ENCODE data around the gene C10orf71. TPM values are rescaled to one million over a fixed set of nuclear protein-coding genes. Genes with fewer than 3 reads are reported as not detected.

Gene C10orf71
- total RNA-seq, 1 experiment from 2014 or later, result not detected

- no peak for DNase-seq (ENCODE audit: low read depth)
These were observed 34.2 kb downstream of the C10orf71 start for GRCh38 chr10:49333192-49333591.

GRCh38 chr10:49334964-49335363 is 36.0 kb downstream of the C10orf71 start:
- no peak for DNase-seq (ENCODE audit: low read depth)

DNA sequence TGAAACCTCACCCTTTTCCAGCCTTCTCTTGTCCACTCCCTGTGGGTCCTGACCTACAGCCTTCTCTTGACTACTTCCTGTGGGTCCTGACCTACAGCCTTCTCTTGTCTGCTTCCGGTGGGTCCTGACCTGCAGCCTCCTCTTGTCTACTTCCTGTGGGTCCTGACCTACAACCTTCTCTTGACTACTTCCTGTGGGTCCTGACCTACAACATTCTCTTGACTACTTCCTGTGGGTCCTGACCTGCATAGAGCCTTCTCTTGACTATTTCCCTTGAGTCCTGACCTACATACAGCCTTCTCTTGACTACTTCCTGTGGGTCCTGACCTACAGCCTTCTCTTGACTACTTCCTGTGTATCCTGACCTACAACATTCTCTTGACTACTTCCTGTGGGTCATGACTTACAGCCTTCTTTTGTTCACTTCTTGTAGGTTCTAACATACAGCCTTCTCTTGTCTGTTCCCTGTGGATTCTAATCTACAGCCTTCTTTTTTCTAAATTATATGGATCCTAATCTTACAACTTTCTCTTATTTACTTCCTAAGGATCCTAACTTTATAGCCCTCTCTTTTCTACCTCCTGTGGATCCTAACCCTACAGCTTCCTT is 36.5 kb downstream of the C10orf71 start:
- DNase-seq (ENCODE audit: low read depth), result no peak

DNA sequence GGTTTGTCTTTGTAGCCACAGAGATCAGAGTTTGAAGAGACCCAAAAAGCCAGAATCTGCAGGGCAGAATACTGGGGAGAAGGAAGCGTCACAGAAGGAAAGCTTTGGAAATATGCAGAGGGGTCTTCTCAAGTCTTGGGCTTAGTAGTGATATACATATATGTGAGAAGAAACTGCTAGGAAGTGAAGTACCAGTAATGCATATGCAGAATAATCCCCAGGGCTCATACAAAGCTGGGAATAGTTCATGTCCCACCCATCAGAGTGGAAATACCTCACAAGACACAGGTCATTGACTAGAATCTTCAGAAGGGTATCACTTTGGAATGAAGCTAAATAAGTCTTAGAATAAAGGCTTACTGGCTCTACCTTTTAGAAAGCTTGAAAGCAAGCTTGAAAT is 39.6 kb downstream of the C10orf71 start:
- DNase-seq (ENCODE audit: low read depth), result no peak

- no peak for DNase-seq (ENCODE audit: low read depth)
These were observed 45.9 kb downstream of the C10orf71 start for GRCh38 chr10:49344840-49345239.

- no peak for DNase-seq (ENCODE audit: low read depth)
These were observed 48.4 kb downstream of the C10orf71 start for GRCh38 chr10:49347342-49347741.

DNA sequence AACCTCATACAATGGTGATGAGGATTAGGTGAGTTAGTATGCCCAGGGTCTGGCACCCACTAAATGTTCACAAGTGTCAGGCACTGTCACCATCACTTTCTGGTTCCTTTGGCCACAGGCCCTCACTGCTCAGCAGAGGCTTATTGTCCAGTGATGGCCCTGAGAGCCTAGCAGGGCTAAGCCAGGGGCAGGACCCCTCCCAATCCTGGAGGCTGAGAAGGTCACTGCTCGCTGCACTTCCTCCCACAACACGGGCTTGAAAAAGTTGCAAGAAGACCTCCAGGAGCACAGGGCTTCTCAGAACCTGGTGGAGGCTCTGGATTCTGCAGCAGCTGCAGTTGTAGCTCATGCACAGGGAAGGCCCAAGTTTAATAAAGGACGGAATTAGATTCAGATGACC is 48.9 kb downstream of the C10orf71 start:
- DNase-seq (ENCODE audit: low read depth), result no peak

DNA sequence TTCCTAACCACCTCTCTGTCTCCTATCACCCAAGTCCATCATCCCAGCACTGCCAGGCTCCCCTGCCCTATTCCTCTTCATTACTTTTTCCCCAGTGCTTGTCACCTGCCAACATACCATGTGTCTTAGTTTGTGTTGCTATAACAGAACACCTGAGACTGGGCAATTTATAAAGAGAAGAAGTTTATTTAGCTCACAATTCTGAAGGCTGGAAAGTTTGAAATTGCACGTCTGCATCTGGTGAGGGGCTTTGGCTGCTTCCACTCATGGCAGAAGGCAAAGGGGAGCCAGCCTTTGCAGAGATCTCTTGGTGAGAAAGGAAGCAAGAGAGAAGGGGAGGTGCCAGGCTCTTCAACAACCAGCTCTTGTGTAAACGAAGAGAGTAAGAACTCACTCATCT is 49.6 kb downstream of the C10orf71 start:
- DNase-seq (ENCODE audit: low read depth), result no peak

DNA sequence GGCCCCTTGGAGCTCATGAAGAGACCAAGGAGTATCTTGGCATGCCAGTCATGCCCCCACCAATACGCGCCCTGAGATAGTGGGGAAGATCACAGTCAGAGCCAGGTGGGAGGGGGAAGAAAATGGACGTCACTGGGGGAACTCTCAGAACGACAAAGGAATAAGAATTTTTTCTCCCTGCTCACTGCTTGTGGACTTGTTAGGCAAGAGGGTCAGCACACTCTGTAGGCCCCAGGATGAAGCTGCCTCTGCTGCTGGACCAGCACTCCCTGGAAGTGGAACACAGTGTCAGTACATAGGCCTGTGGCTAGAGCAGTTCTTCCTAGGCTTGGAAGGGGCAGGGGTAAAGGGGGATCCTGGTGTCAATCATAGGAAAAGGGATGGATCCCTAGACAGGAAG is 50.4 kb downstream of the C10orf71 start:
- no peak for DNase-seq (ENCODE audit: low read depth)

GRCh38 chr10:49350138-49350537 is 51.2 kb downstream of the C10orf71 start:
- DNase-seq (ENCODE audit: low read depth), result no peak

GRCh38 chr10:49350846-49351532 is 52.0 kb downstream of the C10orf71 start:
- no peak for DNase-seq (ENCODE audit: low read depth)

- no peak for DNase-seq (ENCODE audit: low read depth)
These were observed 52.7 kb downstream of the C10orf71 start for GRCh38 chr10:49351669-49352068.

DNA sequence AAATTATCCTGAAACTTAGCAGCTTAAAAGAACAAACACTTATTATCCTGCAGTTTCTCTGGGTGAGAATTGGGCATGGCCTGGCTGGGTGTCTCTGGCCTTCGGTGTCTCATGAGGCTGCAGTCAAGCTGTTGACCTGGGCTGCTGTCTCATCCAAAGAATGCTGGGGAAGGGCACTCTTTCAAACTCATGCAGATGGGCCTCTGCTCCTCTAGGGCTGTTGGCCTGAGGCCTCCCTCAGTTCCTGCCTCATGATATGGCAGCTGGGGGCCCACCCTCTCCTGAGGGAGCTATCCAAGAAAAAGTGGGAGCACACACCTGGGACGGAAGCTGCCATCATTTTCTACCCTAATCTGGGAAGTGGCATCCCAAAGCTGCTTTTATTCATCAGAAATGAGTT is 53.4 kb downstream of the C10orf71 start:
- no peak for DNase-seq (ENCODE audit: low read depth)

- DNase-seq (ENCODE audit: low read depth), result no peak
These were observed 54.3 kb downstream of the C10orf71 start for GRCh38 chr10:49353026-49353894.

DNA sequence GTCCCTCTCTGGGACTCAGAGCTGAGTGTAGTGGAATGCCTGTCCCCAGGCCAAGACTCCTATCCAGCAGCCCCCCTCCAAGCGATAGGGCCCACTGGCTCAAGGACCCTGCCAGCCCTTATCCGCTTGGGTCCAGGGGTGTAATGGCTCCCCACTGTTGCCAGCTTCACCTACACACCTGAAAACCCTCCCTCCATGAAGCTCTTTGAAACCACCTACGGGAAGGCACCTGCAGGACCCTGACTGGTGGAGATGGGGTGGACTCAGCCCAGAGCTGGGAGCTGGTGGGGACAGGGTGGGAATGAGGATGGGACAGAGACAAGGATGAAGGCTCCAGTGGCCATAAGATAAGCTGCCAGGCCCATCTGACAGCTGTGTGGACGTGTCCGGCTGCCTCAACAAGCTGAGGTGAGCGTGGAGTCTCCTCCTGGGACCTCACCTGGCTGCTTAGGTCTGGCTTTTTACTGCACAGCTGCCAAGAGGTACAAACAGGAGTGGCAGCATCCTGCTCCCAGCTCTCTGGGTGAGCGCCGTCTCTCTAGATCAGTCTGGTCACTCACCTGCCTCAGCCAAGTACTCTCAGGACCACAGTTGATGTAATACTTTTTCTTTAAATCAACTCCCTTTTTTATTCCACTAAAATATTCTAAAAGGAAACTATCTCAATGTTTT is 55.1 kb downstream of the C10orf71 start:
- no peak for DNase-seq (ENCODE audit: low read depth)

DNA sequence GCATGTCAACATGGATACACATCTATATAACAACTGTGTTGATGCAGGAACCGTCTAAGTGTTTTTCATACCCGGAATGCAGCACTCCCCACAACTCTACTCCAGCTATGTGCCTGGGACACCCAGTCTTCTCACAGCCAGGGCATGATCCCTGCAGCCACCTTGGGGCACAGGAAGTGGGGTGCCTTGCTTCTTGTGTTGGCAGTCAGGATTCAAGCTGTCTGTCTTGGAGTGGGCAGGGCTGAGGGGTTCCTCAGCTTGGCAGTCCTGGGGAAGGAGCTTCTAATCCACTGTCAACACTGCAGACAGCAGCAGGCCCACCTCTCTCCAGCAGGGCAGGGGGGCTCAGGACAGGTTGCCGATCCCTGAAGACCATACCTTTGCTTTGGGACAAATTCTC is 55.6 kb downstream of the C10orf71 start:
- no peak for DNase-seq (ENCODE audit: low read depth)

DNA sequence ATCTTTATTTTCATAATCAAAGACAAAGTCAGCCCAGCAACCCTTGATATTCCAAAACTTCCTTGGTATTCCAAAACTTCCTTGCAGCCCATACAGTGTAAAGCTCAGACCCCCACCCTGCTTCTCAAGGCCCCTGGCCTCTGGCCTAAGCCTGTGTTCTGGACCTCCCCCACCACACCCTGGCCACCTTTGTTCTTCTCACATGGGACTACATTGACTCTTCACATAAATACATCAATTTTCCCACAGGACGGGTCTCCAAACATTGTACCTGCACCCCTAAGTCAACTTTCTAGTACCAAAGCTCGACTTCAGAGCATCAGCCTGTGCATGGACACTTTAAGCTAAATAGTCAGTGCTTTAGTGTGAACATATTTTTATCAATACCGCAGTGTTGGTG is 56.3 kb downstream of the C10orf71 start:
- no peak for DNase-seq (ENCODE audit: low read depth)

GRCh38 chr10:49356181-49356580 is 57.2 kb downstream of the C10orf71 start:
- no peak for DNase-seq (ENCODE audit: low read depth)

DNA sequence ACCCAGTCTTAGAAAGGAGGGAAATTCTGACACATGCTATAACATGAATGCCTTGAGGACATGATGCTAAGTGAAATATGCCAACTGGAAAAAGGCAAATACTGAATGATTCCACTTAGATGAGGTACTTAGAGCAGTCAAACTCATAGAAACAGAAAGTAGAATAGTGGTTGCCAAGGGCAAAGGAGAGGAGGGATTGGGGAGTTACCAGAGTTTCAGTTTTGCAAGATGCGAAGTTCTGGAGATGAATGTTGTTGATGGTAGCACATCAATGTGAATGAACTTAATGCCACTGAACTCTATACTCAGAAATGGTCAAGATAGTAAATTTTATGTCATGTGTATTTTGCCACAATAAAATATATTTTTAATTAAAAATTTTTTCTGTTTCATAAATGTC is 58.0 kb downstream of the C10orf71 start:
- no peak for DNase-seq (ENCODE audit: low read depth)

DNA sequence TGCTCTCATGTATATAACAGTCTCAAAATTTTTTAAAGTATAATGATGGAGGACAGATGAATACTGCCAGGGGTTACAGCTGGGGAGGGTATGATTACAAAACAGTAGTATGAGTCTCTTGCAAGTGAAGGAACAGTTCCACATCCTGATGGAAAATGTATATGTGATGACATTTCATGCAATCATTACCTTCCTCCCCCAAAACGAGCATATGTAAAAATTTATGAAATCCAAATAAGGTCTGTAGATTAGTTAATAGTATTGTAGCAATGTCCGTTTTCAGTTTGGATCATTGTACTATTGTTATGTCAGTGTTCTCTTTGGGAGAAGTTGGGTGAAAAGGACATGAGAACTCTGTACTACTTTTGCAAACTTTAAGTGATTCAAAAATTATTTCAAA is 58.9 kb downstream of the C10orf71 start:
- no peak for DNase-seq (ENCODE audit: low read depth)

- DNase-seq (ENCODE audit: low read depth), result peak; percentile 23
These were observed 60.6 kb downstream of the C10orf71 start for GRCh38 chr10:49359349-49360270.
